BLaER1 treated with 17β-estradiol and CSF1 and Interleukin-3, amounts not matched to agents 10 nM and 100 nM (cell line): ENCODE measurements around the gene ITGB6.

Experiments used
- H3K27ac ChIP-seq, 11 experiments: shearing (Covaris generic); formaldehyde crosslinking; 2 replicates each; pipeline ENCODE4 v1.8.1; 2022
- H3K27me3 ChIP-seq, 11 experiments: shearing (Covaris generic); formaldehyde crosslinking; 2 replicates each; pipeline ENCODE4 v1.8.1; 2022
- H3K36me3 ChIP-seq, 11 experiments: shearing (Covaris generic); formaldehyde crosslinking; 2 replicates each; pipeline ENCODE4 v1.8.1; 2022
- H3K4me1 ChIP-seq, 10 experiments: shearing (Covaris generic); formaldehyde crosslinking; 2 replicates each; pipeline ENCODE4 v1.8.1; 2022
- H3K4me2 ChIP-seq, 11 experiments: shearing (Covaris generic); formaldehyde crosslinking; 2 replicates each; pipeline ENCODE4 v1.8.1; 2022
- H3K4me3 ChIP-seq, 10 experiments: shearing (Covaris generic); formaldehyde crosslinking; 2 replicates each; pipeline ENCODE4 v1.8.1; 2022
- H3K9ac ChIP-seq, 11 experiments: shearing (Covaris generic); formaldehyde crosslinking; 2 replicates each; pipeline ENCODE4 v1.8.1; 2022
- H3K9me3 ChIP-seq, 11 experiments: shearing (Covaris generic); formaldehyde crosslinking; replicated peaks in 1 of 11; 2 replicates each; pipeline ENCODE4 v1.8.1; 2022
- H4K20me1 ChIP-seq, 11 experiments: shearing (Covaris generic); formaldehyde crosslinking; 2 replicates each; pipeline ENCODE4 v1.8.1; 2022
- Cebpa-rat ChIP-seq, 11 experiments: shearing (Covaris generic); IDR thresholded peaks; 2 replicates each; pipeline ENCODE4 v1.8.1; 2022

Gene ITGB6

DNA sequence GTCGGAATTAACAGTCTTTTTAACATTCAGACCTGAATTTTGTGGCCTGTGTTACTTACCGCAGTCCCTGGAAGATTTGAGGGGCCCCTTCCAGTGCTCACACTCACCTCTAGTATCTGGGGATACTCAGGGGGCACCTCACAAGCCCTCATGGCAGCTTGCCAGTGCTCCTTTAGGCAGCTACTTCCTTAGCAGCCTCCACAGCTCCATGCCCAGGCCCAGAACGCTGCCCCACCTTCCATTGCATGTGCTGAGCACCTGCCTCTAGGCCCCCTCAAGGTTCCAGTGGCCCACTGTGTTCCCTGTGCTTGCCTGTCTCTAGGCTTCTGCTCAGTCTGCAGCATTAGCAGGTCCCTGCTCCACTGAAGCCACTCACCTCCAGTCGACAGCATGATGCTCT, 107.6 kb downstream of the ITGB6 start:
- Histone ChIP-seq H3K4me2 (no peak overlapping the region), H3K4me3 (no peak overlapping the region), H3K4me1 (no peaks in the 10 kb centered on the region), H3K36me3 (no peaks in the 10 kb centered on the region), H3K27ac (no peak overlapping the region), H4K20me1 (no peaks in the 10 kb centered on the region), H3K27me3 (no peaks in the 10 kb centered on the region), H3K9me3 (peaks cover 65 to 88% (median 75%) of the 10 kb centered on the region in 11 experiments), H3K9ac (no peak overlapping the region)
- no peak for TF ChIP-seq Cebpa-rat (IDR thresholded peaks at IDR 0.05)

DNA sequence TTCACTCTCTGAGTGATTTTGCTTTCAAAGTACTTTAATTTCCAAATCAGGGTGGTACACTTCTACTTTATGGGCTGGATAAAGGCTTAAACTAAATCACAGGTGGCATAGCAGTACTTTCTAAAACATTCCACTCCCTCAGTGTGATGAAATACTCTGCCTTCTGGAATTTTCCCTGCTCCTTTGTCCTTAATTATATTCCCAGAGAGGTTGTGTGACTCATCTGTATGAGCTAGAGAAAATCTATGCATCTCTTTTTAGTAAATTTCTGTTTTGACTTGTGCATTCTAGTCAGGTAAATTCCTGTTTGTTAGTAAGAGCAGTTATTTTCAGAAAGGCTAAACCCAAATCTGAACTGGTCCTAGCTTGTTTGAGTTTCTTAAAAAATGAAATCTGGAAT, 108.7 kb downstream of the ITGB6 start:
- Histone ChIP-seq H3K4me2 (no peak overlapping the region), H3K4me1 (no peaks in the 10 kb centered on the region)

DNA sequence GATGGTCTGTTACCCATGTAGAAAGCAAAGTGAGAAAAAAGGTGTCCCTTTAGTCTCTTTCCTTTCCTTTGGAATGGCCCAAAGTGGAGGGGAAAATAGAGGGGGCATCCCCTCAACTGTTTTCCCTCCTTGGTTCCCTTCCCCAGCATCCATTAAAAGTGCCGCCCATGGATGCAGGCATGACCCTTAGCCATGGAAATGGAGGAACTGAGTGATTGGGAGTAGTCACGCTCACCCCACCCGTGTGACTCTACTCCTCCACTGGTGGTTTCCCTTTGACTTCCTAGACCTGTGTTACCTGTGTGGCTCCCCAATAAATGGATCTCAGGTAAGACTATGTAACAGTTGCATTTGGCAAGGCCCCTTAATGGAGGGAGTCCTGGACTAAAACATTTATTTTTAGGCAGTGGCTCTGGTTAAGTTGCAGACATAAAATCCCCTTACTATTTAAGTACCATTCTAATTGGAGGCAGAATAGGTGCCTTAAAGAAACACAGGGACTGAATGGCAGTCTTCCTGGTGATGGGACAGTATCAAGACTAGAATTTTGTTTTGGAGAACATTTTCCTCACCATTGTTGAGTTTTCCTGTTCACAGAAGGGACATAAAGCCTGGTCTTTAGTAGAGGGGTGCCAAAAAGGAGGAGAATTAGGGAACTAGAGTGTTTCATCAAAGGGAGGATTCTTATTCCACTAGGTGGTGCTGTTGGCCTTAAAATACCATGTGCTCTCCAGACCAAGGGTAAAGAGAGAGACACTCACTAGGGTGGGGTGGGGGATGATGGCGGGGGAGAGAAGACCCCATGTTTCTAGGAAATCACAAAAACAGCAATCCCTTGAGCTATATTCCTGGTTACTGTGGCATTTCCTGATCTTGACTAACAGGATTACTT, 112.0 kb downstream of the ITGB6 start:
- no peaks in the 10 kb centered on the region for H3K4me1 ChIP-seq
- H3K27ac ChIP-seq = no peak overlapping the region
- no peaks in the 10 kb centered on the region; a peak in 1 of 22 replicates for H3K36me3 ChIP-seq
- no peaks in the 10 kb centered on the region for H4K20me1 ChIP-seq
- no peak overlapping the region for H3K4me2 ChIP-seq
- peaks cover 97 to 100% (median 99%) of the 10 kb centered on the region in 11 experiments for H3K9me3 ChIP-seq
- TF ChIP-seq Cebpa-rat (IDR thresholded peaks at IDR 0.05) = no peak
- H3K27me3 ChIP-seq = no peaks in the 10 kb centered on the region
- H3K9ac ChIP-seq = no peak overlapping the region
- H3K4me3 ChIP-seq = no peak overlapping the region; a peak in 1 of 20 replicates

More for the DNA sequence above, 108.7 kb downstream of the ITGB6 start:
- Histone ChIP-seq H3K27me3 (no peaks in the 10 kb centered on the region), H4K20me1 (no peaks in the 10 kb centered on the region), H3K4me3 (no peak overlapping the region), H3K9me3 (peaks cover 76 to 96% (median 85%) of the 10 kb centered on the region in 11 experiments), H3K9ac (no peak overlapping the region), H3K27ac (no peak overlapping the region), H3K36me3 (no peaks in the 10 kb centered on the region)
- TF ChIP-seq Cebpa-rat (IDR thresholded peaks at IDR 0.05) = no peak

DNA sequence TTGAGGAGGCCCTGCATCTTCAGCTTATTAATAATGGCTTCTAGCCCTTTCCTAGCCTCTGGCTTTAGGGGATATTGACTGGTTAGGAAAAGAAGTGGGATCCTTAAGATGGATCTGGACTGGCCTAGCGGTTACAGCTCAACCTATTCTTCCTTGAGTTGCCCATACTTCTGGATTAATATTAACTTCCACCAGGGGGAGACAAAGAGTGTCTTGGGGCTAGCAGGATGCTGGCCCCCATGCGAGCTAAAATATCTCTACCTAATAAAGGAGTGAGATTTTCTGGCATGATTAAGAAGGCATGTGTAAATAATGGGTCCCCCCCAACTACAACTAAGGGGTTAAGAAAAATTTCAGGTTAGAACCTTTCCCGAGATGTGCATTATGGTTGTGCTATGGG, 114.4 kb downstream of the ITGB6 start:
- Histone ChIP-seq H3K36me3 (no peaks in the 10 kb centered on the region; a peak in 1 of 22 replicates), H3K27me3 (no peaks in the 10 kb centered on the region), H3K27ac (no peak overlapping the region), H3K4me3 (no peak overlapping the region), H3K9ac (no peak overlapping the region), H4K20me1 (no peaks in the 10 kb centered on the region), H3K4me1 (no peaks in the 10 kb centered on the region), H3K9me3 (peaks cover 85 to 97% (median 92%) of the 10 kb centered on the region in 11 experiments), H3K4me2 (no peak overlapping the region)
- no peak for TF ChIP-seq Cebpa-rat (IDR thresholded peaks at IDR 0.05)

DNA sequence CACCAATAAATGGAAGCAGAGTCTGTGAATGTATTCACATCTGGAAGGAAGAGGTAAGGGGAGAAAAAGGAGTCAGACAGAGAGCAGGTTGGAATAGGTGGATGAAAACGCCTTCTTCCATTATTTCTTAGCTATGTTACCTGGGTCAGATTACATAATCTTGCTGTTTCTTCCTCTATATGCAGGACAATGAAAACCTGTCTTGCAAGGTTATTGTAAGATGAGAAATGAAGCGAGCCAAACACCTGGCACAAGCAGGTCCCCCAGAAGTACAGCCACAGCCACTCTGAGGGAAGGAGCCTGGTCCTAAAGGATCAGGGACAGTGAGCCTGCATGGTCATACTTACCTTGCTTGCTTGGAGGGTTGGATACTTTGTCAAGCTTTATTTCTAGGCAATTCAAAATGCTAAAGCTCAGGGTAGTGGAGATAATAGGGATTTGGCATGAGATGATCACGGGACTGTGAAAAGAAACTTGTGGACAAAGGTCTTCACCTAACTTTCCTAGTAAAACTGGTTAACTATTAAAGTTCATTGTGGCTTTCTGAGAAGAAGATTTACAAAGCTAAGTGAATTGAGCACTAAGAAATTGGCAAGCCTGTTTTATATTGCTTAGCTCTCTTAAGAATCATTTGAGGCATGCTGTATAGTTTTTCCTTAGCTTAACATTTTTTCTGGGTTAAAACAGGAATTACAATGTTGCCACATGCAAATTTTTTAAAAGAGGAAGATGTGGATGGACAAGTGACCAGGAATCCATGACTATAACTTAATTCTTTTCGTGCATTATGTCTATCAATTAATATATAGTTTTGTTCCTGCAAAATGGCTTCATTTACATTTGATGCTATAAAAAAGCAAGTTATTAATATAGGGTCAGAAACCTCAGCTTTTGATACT, 121.9 kb downstream of the ITGB6 start:
- Histone ChIP-seq H4K20me1 (no peaks in the 10 kb centered on the region), H3K4me2 (peak overlapping the region in 2 of 11 experiments; percentile 78 to 86; a peak in 4 of 22 replicates), H3K27ac (peak overlapping the region in 1 of 11 experiments; percentile 29; a peak in 3 of 22 replicates), H3K9me3 (peaks cover 12 to 45% (median 38%) of the 10 kb centered on the region in 11 experiments; a peak in 19 of 22 replicates), H3K4me1 (peaks cover 6 to 30% (median 15%) of the 10 kb centered on the region in 10 experiments; a peak in 16 of 20 replicates), H3K36me3 (no peaks in the 10 kb centered on the region), H3K27me3 (no peaks in the 10 kb centered on the region), H3K9ac (no peak overlapping the region), H3K4me3 (no peak overlapping the region)
- TF ChIP-seq Cebpa-rat (IDR thresholded peaks at IDR 0.05) = no peak

DNA sequence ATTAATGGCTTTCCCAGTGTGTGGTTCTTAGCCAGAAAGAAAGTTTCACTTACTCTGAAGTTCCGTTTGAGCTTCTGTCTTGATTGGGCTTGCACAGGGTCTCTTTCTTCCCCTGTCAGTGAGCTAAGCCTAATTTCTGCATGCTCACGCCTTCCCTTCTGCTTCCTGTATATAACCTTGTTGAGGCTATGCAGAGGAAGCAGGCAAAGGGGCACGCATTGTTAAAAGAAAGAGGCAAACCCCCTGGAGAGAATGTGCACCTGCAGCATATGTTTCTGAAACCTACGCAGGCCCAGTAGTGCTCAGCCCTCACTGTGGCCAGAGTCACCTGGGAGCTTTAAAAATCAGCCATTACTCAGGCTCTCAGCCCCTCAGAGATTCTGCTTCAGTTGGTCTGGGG, 123.2 kb downstream of the ITGB6 start:
- Histone ChIP-seq H3K4me3 (no peak overlapping the region), H3K36me3 (no peaks in the 10 kb centered on the region), H3K4me2 (peak overlapping the region in 10 of 11 experiments; percentile 4 to 86 (median 30); a peak in 18 of 22 replicates), H3K4me1 (peaks cover 6 to 30% (median 15%) of the 10 kb centered on the region in 10 experiments; a peak in 16 of 20 replicates), H3K9ac (no peak overlapping the region), H3K27me3 (no peaks in the 10 kb centered on the region), H3K9me3 (peaks cover 6 to 37% (median 27%) of the 10 kb centered on the region in 11 experiments; a peak in 16 of 22 replicates), H4K20me1 (no peaks in the 10 kb centered on the region), H3K27ac (no peak overlapping the region)
- no peak for TF ChIP-seq Cebpa-rat (IDR thresholded peaks at IDR 0.05)

DNA sequence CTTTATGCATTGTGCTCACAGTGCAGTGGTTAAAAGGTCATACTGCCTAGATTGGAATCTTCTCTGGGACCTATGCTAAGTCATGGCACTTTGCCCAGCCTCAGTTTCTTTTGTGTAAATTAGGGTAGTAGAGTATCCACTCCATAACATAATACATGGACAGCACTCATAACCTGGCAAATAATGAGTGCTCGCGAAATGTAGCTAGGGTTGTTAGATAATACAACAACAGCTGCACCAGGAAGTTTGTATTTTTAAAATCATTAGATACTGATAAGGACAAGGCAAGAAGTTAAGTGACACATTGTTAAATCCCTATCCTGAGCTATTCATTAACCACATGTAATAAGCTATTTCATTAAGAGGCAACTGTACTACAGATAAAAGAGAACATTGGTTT, 123.8 kb downstream of the ITGB6 start:
- Histone ChIP-seq H3K9me3 (peaks cover 4 to 35% (median 23%) of the 10 kb centered on the region in 11 experiments; a peak in 16 of 22 replicates), H3K4me3 (no peak overlapping the region), H3K4me1 (peaks cover 6 to 30% (median 15%) of the 10 kb centered on the region in 10 experiments; a peak in 16 of 20 replicates), H3K4me2 (peak overlapping the region in 7 of 11 experiments; percentile 7 to 86 (median 38); a peak in 9 of 22 replicates), H3K27me3 (no peaks in the 10 kb centered on the region), H3K36me3 (no peaks in the 10 kb centered on the region), H3K9ac (no peak overlapping the region), H3K27ac (no peak overlapping the region), H4K20me1 (no peaks in the 10 kb centered on the region)
- no peak for TF ChIP-seq Cebpa-rat (IDR thresholded peaks at IDR 0.05)

DNA sequence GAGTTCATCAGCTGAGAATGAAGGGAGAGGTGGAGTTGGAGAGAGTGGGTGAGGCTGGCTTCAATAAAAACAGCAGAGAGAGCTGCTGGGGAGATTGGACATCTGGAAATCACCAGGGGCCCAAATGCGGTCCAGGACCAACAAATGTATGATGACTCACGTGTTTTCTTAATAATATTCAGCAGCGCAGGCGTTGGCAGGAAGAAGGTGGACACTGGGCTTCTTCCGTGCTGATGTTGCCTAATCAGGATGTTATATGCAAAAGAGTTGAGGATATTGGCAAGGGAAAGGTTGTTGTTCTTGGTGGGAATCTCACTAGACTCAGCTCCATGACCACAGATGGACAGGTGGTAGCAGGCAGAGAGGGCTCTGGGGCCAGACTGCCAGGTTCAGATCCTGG, 124.9 kb downstream of the ITGB6 start:
- no peak for TF ChIP-seq Cebpa-rat (IDR thresholded peaks at IDR 0.05)
- H3K27ac ChIP-seq = no peak overlapping the region
- no peak overlapping the region for H3K4me2 ChIP-seq
- peaks cover 4 to 36% (median 19%) of the 10 kb centered on the region in 11 experiments; a peak in 14 of 22 replicates for H3K9me3 ChIP-seq
- no peaks in the 10 kb centered on the region for H3K36me3 ChIP-seq
- peaks cover 6 to 30% (median 15%) of the 10 kb centered on the region in 10 experiments; a peak in 16 of 20 replicates for H3K4me1 ChIP-seq
- H3K27me3 ChIP-seq = no peaks in the 10 kb centered on the region
- no peak overlapping the region for H3K4me3 ChIP-seq
- no peaks in the 10 kb centered on the region for H4K20me1 ChIP-seq
- no peak overlapping the region for H3K9ac ChIP-seq
